Stomach (tissue), 9 donors: ENCODE results near the gene WDR59. TPM values are rescaled to one million over a fixed set of nuclear protein-coding genes. Genes with fewer than 3 reads are reported as not detected.

Source experiments
- DNase-seq, 2 donors: peaks; one replicate each; pipeline versions ENCODE4 v3.0.0 to v3.0.0-alpha.2; 2013 to 2019
- H3K27ac ChIP-seq, 5 donors: fragments of 200-600 bp in 4 of 5; sonication (generic) in 4 of 5; one replicate each; pipeline ENCODE4 v1.5.1; 2013 to 2019; ENCODE audit warnings: mild to moderate bottlenecking in 1 of 5, moderate library complexity in 1 of 5
- H3K27me3 ChIP-seq, 3 donors: fragments of 200-600 bp; sonication (generic); one replicate each; pipeline ENCODE4 v1.5.1; 2017 to 2019; ENCODE audit warnings: mixed run types in 1 of 3
- H3K36me3 ChIP-seq, 4 donors: fragments of 200-600 bp; sonication (generic); 1 replicate in 3 of 4; 2 replicates in 1 of 4; pipeline ENCODE4 v1.5.1; 2016 to 2019
- H3K4me1 ChIP-seq, 4 donors: fragments of 200-600 bp; sonication (generic); one replicate each; pipeline ENCODE4 v1.5.1; 2016 to 2019
- H3K4me3 ChIP-seq, 4 donors: fragments of 200-600 bp; sonication (generic) in 3 of 4; one replicate each; pipeline ENCODE4 v1.5.1; 2016 to 2019; ENCODE audit warnings: mild to moderate bottlenecking in 1 of 4
- H3K9me3 ChIP-seq, 4 donors: fragments of 200-600 bp; sonication (generic); one replicate each; pipeline ENCODE4 v1.5.1; 2016 to 2019
- EP300 ChIP-seq: sonication (generic); formaldehyde crosslinking; IDR thresholded peaks from one replicate; pipeline ENCODE4 v1.6.1; 2017; ENCODE audit warnings: antibody characterized with exemption
- POLR2A ChIP-seq, 4 donors: fragments of 450-650 bp; IDR thresholded peaks; one replicate each; pipeline ENCODE4 v1.6.1; 2016; ENCODE audit warnings: antibody characterized with exemption in 4 of 4, control low read depth in 2 of 4, mild to moderate bottlenecking in 1 of 4, moderate library complexity in 1 of 4
- POLR2AphosphoS5 ChIP-seq, 3 donors: sonication (generic); formaldehyde crosslinking; IDR thresholded peaks; one replicate each; pipeline ENCODE4 v1.6.1; 2016; ENCODE audit warnings: antibody characterized with exemption in 3 of 3
- WGBS, 5 donors: extraction: QIAGEN DNeasy Blood & Tissue Kit in 3 of 5; methylation state at CpG; one replicate each; pipeline versions ENCODE4 v1.1.5 to v1.1.7; 2013 to 2018; 5-methylcytosine and 5-hydroxymethylcytosine counted together
- intact Hi-C: fragments of 100-400 bp; cut with DNase I; formaldehyde crosslinking; loops from one replicate; pipeline ENCODE4 v1.15.1; 2023; ENCODE audit warnings: low total_unique reads
- polyA plus RNA-seq, 3 donors: library from polyadenylated mRNA; stranded (reverse); fragments of 200-250 nt; gene quantifications; one replicate each; pipeline ENCODE4 v1.2.3, GENCODE V29; 2013
- total RNA-seq, 5 donors: library from RNA; depleted of rRNA; stranded (reverse); fragments of >200 nt; gene quantifications; one replicate each; pipeline versions ENCODE4 v1.1.0 to v1.2.3, GENCODE V29; 2014 to 2016
- TF ChIP-seq, protein P1 (sequence below), 7 experiments: fragments of 450-650 bp in 4 of 7; fragments of 200-600 bp in 3 of 7; sonication (generic) in 3 of 7; IDR thresholded peaks; one replicate each; pipeline ENCODE4 v1.5.1; 2016 to 2019; ENCODE audit warnings: antibody characterized with exemption in 7 of 7, control low read depth in 2 of 7, mild to moderate bottlenecking in 1 of 7
- donor health status: healthy with polysubstance abuse.
- donor health status: Bipolar disorder and iron deficiency.
- donor health status: healthy.

WDR59 gene
- total and polyA plus RNA-seq, 8 donors: 12.1 to 266 (median 30.2) TPM

- 95 to 99% (median 97%) methylated on average over 12 of the region's 12 CpGs for WGBS, 5 donors
- H3K27ac ChIP-seq: no peak overlapping the region
These were observed 80.8 kb downstream of the WDR59 start for GRCh38 chr16:74903901-74904678.

DNA sequence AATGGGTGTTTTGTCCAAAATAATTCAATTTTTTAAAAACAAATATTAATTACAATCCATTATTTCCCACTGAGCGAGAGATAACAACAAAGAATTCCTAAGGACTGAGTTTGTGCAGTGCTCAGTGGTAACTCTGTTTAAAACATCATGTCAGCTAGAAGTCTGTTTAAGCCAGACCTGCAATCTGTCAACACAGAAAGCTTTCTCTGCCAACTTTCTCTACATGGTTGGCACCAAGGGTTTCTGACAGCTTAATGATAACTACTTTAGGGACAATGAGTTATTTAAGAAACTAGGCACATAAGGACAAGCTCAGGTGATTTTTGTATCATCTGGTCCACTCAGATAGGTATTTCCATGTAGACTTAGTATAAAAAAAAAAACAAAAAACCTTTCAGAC is 81.8 kb downstream of the WDR59 start:
- 61 to 76% (median 70%) methylated on average over 1 of the region's 1 CpG for WGBS, 5 donors
- peaks cover 13 to 86% (median 73%) of the 10 kb centered on the region in 4 donors for H3K36me3 ChIP-seq
- H3K9me3 ChIP-seq: no peaks in the 10 kb centered on the region
- no peak overlapping the region for H3K4me3 ChIP-seq
- no peak for DNase-seq
- no peaks in the 10 kb centered on the region for H3K27me3 ChIP-seq
- H3K27ac ChIP-seq: no peak overlapping the region
- TF ChIP-seq POLR2AphosphoS5 (IDR thresholded peaks at IDR 0.05) (no peak), EP300 (no peak), POLR2A (IDR thresholded peaks at IDR 0.05) (no peak)
- TF ChIP-seq, protein P1, sequence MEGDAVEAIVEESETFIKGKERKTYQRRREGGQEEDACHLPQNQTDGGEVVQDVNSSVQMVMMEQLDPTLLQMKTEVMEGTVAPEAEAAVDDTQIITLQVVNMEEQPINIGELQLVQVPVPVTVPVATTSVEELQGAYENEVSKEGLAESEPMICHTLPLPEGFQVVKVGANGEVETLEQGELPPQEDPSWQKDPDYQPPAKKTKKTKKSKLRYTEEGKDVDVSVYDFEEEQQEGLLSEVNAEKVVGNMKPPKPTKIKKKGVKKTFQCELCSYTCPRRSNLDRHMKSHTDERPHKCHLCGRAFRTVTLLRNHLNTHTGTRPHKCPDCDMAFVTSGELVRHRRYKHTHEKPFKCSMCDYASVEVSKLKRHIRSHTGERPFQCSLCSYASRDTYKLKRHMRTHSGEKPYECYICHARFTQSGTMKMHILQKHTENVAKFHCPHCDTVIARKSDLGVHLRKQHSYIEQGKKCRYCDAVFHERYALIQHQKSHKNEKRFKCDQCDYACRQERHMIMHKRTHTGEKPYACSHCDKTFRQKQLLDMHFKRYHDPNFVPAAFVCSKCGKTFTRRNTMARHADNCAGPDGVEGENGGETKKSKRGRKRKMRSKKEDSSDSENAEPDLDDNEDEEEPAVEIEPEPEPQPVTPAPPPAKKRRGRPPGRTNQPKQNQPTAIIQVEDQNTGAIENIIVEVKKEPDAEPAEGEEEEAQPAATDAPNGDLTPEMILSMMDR (IDR thresholded peaks at IDR 0.05): no peak
- intact Hi-C loops: no loop called here
- no peaks in the 10 kb centered on the region for H3K4me1 ChIP-seq

More at GRCh38 chr16:74903901-74904678, 80.8 kb downstream of the WDR59 start:
- Histone ChIP-seq H3K36me3 (peaks cover 17 to 86% (median 71%) of the 10 kb centered on the region in 4 donors), H3K9me3 (no peaks in the 10 kb centered on the region), H3K4me1 (no peaks in the 10 kb centered on the region), H3K4me3 (no peak overlapping the region), H3K27me3 (no peaks in the 10 kb centered on the region)
- DNase-seq: no peak
- TF ChIP-seq EP300: no peak
- TF ChIP-seq, protein P1 (IDR thresholded peaks at IDR 0.05): no peak
- TF ChIP-seq POLR2AphosphoS5 (IDR thresholded peaks at IDR 0.05): no peak
- no peak for TF ChIP-seq POLR2A (IDR thresholded peaks at IDR 0.05)
- intact Hi-C loops: no loop called here

- TF ChIP-seq POLR2A (IDR thresholded peaks at IDR 0.05) (no peak), POLR2AphosphoS5 (IDR thresholded peaks at IDR 0.05) (no peak), EP300 (no peak)
- TF ChIP-seq, protein P1 (IDR thresholded peaks at IDR 0.05): no peak
- Histone ChIP-seq H3K36me3 (peaks cover 12 to 86% (median 73%) of the 10 kb centered on the region in 4 donors), H3K27me3 (no peaks in the 10 kb centered on the region), H3K4me3 (no peak overlapping the region), H3K27ac (no peak overlapping the region), H3K9me3 (no peaks in the 10 kb centered on the region), H3K4me1 (no peaks in the 10 kb centered on the region)
- intact Hi-C loops: no loop called here
- 88 to 97% (median 96%) methylated on average over 5 of the region's 5 CpGs for WGBS, 5 donors
- DNase-seq: no peak
These were observed 82.8 kb downstream of the WDR59 start for GRCh38 chr16:74902161-74902560.

GRCh38 chr16:74901606-74902005 is 83.3 kb downstream of the WDR59 start:
- Histone ChIP-seq H3K4me3 (no peak overlapping the region), H3K36me3 (peaks cover 10 to 86% (median 73%) of the 10 kb centered on the region in 4 donors), H3K27ac (no peak overlapping the region), H3K9me3 (no peaks in the 10 kb centered on the region), H3K27me3 (no peaks in the 10 kb centered on the region), H3K4me1 (no peaks in the 10 kb centered on the region)
- 90 to 96% (median 93%) methylated on average over 4 of the region's 4 CpGs for WGBS, 5 donors
- intact Hi-C loops: no loop called here
- no peak for TF ChIP-seq POLR2A (IDR thresholded peaks at IDR 0.05)
- TF ChIP-seq, protein P1 (IDR thresholded peaks at IDR 0.05): no peak
- DNase-seq: no peak
